ENCODE measurements around the gene MISP. TPM values are rescaled to one million over a fixed set of nuclear protein-coding genes. Genes with fewer than 3 reads are reported as not detected.

Gene MISP
- total RNA-seq, 2 experiments from 2014 or later, result not detected

DNA sequence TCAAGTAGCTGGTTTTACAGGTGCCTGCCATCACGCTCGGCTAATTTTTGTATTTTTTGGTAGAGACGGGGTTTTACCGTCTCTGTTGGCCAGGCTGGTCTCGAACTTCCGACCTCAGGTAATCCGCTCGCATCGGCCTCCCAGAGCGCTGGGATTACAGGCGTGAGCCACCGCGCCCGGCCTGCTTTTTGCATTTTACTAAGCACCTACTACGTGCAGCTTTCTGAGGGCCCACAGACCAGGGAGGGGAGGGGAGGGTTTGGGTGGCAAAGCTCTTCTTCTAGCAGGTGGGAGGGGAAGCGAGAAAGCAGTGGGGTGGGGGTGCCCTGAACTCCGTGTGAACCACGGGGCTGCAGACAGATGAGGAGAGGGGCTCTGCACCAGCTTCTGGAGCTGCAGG is 27.2 kb upstream of the MISP start:
- Histone ChIP-seq H3K27me3 (ENCODE audit: control insufficient read depth in 1 of 2, insufficient read depth in 2 of 2, low read length in 2 of 2) (peaks cover 17% of the 10 kb centered on the region in 2 experiments), H3K9me3 (ENCODE audit: control insufficient read depth in 1 of 2, insufficient read depth in 1 of 2, low read length in 2 of 2) (peaks cover 0 to 20% of the 10 kb centered on the region in 2 experiments), H3K4me1 (ENCODE audit: insufficient read depth, low read length) (peaks cover 3% of the 10 kb centered on the region), H3K27ac (ENCODE audit: low read depth in 1 of 2, low read length in 2 of 2) (no peak overlapping the region), H3K36me3 (ENCODE audit: insufficient read depth, low read length) (no peaks in the 10 kb centered on the region), H3K4me3 (ENCODE audit: low read length) (no peak overlapping the region)
- ChIA-PET POLR2A (no interaction called here), CTCF (no interaction called here)
- peaks cover 26% of the 10 kb centered on the region for H3K27me3 Mint-ChIP-seq
- intact Hi-C loops (cut with DNase I, micrococcal nuclease), result no loop called here
- H3K4me3 Mint-ChIP-seq, result no peak overlapping the region
- TF ChIP-seq, protein P1, sequence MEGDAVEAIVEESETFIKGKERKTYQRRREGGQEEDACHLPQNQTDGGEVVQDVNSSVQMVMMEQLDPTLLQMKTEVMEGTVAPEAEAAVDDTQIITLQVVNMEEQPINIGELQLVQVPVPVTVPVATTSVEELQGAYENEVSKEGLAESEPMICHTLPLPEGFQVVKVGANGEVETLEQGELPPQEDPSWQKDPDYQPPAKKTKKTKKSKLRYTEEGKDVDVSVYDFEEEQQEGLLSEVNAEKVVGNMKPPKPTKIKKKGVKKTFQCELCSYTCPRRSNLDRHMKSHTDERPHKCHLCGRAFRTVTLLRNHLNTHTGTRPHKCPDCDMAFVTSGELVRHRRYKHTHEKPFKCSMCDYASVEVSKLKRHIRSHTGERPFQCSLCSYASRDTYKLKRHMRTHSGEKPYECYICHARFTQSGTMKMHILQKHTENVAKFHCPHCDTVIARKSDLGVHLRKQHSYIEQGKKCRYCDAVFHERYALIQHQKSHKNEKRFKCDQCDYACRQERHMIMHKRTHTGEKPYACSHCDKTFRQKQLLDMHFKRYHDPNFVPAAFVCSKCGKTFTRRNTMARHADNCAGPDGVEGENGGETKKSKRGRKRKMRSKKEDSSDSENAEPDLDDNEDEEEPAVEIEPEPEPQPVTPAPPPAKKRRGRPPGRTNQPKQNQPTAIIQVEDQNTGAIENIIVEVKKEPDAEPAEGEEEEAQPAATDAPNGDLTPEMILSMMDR (IDR thresholded peaks at IDR 0.05), result no peak
- H3K36me3 Mint-ChIP-seq (ENCODE audit: low read depth), result no peaks in the 10 kb centered on the region
- DNase-seq, result no peak
- no peaks in the 10 kb centered on the region for H3K9me3 Mint-ChIP-seq
- no peaks in the 10 kb centered on the region for H3K4me1 Mint-ChIP-seq (ENCODE audit: low read depth)
- ATAC-seq (ENCODE audit: poor library complexity), result no peak
- H3K27ac Mint-ChIP-seq, result no peak overlapping the region

DNA sequence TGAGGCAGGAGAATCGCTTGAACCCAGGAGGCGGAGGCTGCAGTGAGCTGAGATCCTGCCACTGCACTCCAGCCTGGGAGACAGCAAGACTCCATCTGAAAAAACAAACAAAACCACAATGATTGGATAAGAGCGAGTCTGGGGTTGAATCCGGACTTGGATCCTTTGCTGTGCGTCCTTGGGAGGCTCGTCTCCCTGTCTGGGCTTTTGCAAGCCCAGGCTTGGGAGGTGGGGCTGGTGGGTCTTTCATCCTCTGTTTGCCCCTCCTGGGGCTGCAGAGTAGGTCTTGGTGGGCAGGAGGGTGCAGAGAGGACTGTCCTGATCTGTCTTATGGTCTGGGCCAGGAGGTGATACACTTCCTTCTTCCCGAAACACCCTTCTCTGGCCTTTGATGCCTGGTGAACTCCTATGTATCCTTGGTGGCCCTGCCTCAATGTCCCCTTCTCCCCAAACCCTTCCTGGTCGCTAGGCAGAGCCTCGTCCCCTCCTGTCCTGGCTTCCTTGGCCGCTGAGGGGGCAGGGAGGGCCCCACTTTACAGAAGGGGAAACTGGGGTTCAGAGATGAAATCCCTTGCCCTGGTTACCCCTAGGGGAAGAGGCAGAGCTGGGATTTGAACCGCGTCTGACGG is 25.3 kb upstream of the MISP start:
- CTCF ChIA-PET, result interaction anchor here (1.0 kb wide), 1 partner anchor 9 kb away, joined by 3 read pairs; no protein-coding TSS in a partner anchor
- TF ChIP-seq, protein P1 (IDR thresholded peaks at IDR 0.05), result no peak
- Histone ChIP-seq H3K27ac (ENCODE audit: low read depth in 1 of 2, low read length in 2 of 2) (no peak overlapping the region), H3K36me3 (ENCODE audit: insufficient read depth, low read length) (no peaks in the 10 kb centered on the region), H3K4me1 (ENCODE audit: insufficient read depth, low read length) (no peaks in the 10 kb centered on the region), H3K27me3 (ENCODE audit: control insufficient read depth in 1 of 2, insufficient read depth in 2 of 2, low read length in 2 of 2) (peaks cover 8 to 10% of the 10 kb centered on the region in 2 experiments), H3K4me3 (ENCODE audit: low read length) (no peak overlapping the region), H3K9me3 (ENCODE audit: control insufficient read depth in 1 of 2, insufficient read depth in 1 of 2, low read length in 2 of 2) (peaks cover 0 to 12% of the 10 kb centered on the region in 2 experiments)
- intact Hi-C loops (cut with DNase I, micrococcal nuclease), result no loop called here
- H3K36me3 Mint-ChIP-seq (ENCODE audit: low read depth), result no peaks in the 10 kb centered on the region
- no peaks in the 10 kb centered on the region for H3K4me1 Mint-ChIP-seq (ENCODE audit: low read depth)
- POLR2A ChIA-PET, result no interaction called here
- ATAC-seq (ENCODE audit: poor library complexity) (no peak), DNase-seq (no peak)
- no peaks in the 10 kb centered on the region for H3K9me3 Mint-ChIP-seq
- H3K27me3 Mint-ChIP-seq, result peaks cover 26% of the 10 kb centered on the region
- H3K4me3 Mint-ChIP-seq, result no peak overlapping the region
- no peak overlapping the region for H3K27ac Mint-ChIP-seq

DNA sequence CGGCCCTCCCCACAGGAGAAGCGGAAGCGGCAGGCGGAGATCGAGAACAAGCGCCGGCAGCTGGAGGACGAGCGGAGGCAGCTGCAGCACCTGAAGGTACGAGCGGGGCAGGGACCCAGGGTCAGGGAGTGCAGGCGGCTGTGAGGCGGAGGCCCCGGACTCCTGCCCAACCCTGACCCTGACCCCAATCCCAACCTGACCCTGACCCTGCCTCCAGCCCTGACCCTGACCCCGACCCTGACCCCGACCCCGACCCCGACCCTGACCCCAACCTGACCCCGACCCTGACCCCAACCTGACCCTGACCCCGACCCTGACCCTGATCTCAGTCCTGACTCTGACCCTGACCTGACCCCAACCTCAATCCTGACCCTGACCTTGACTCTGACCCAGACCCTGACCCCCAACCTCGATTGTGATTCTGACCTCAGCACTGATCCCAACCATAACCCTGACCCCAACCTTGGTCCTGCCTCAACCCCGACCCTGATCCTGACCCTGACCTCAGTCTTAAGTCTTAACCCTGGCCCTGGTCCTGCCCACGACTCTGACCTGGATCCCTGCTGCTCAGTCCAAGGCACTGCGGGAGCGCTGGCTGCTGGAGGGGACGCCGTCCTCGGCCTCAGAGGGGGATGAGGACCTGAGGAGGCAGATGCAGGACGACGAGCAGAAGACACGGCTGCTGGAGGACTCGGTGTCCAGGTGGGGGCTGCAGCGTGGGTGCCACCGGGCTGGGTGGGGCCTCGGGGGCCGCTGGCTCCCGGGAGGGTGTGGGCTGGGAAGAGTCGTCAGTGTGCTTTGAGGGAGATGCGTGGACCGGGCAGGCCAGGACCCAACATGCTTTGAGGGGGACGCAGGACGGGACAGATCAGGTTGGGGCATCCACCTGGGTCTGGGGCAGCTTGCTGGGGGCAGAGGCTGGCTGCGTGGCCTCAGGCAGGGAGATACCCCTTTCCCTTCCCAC is 23.6 kb upstream of the MISP start:
- TF ChIP-seq, protein P1 (IDR thresholded peaks at IDR 0.05), result no peak
- ChIA-PET CTCF (no interaction called here), POLR2A (no interaction called here)
- Histone ChIP-seq H3K4me1 (ENCODE audit: insufficient read depth, low read length) (no peaks in the 10 kb centered on the region), H3K27me3 (ENCODE audit: control insufficient read depth in 1 of 2, insufficient read depth in 2 of 2, low read length in 2 of 2) (peaks cover 2 to 5% of the 10 kb centered on the region in 2 experiments), H3K36me3 (ENCODE audit: insufficient read depth, low read length) (no peaks in the 10 kb centered on the region), H3K27ac (ENCODE audit: low read depth in 1 of 2, low read length in 2 of 2) (no peak overlapping the region), H3K4me3 (ENCODE audit: low read length) (no peak overlapping the region), H3K9me3 (ENCODE audit: control insufficient read depth in 1 of 2, insufficient read depth in 1 of 2, low read length in 2 of 2) (peaks cover 0 to 11% of the 10 kb centered on the region in 2 experiments)
- H3K27me3 Mint-ChIP-seq, result peaks cover 20% of the 10 kb centered on the region
- intact Hi-C loops (cut with DNase I, micrococcal nuclease), result no loop called here
- H3K9me3 Mint-ChIP-seq, result no peaks in the 10 kb centered on the region
- H3K36me3 Mint-ChIP-seq (ENCODE audit: low read depth), result no peaks in the 10 kb centered on the region
- ATAC-seq (ENCODE audit: poor library complexity), result no peak
- no peak overlapping the region for H3K27ac Mint-ChIP-seq
- DNase-seq, result no peak
- no peak overlapping the region for H3K4me3 Mint-ChIP-seq
- no peaks in the 10 kb centered on the region for H3K4me1 Mint-ChIP-seq (ENCODE audit: low read depth)

Measured in CD4-positive, alpha-beta T cell (primary cell).